Small intestine (tissue), 7 donors: ENCODE data around the gene ATP12A. TPM values are rescaled to one million over a fixed set of nuclear protein-coding genes. Genes with fewer than 3 reads are reported as not detected.

Source experiments
- DNase-seq, 2 donors: peaks; one replicate each; pipeline versions ENCODE4 v3.0.0 to v3.0.0-alpha.2; 2013
- FAIRE-seq: peaks from 2 replicates; lab custom pipeline; 2012; peaks lifted over from hg19 to GRCh38; lab: Jason Lieb, UNC
- H3K27ac ChIP-seq, 3 donors: one replicate each; pipeline ENCODE4 v1.5.1; 2013; ENCODE audit warnings: low read length in 2 of 3, mild to moderate bottlenecking in 2 of 3, control low read depth in 1 of 3, inconsistent platforms in 1 of 3, low read depth in 1 of 3, moderate library complexity in 1 of 3
- H3K27me3 ChIP-seq, 3 donors: one replicate each; pipeline ENCODE4 v1.6.1; 2013; ENCODE audit warnings: low read length in 3 of 3, inconsistent platforms in 1 of 3; ENCODE audit not compliant: control insufficient read depth in 3 of 3, insufficient read depth in 3 of 3
- H3K36me3 ChIP-seq, 3 donors: one replicate each; pipeline ENCODE4 v1.6.1; 2013; ENCODE audit warnings: low read length in 3 of 3, inconsistent platforms in 1 of 3, low read depth in 1 of 3, mild to moderate bottlenecking in 1 of 3, moderate library complexity in 1 of 3; ENCODE audit not compliant: control insufficient read depth in 3 of 3, insufficient read depth in 2 of 3
- H3K4me1 ChIP-seq, 3 donors: one replicate each; pipeline ENCODE4 v1.6.1; 2013; ENCODE audit warnings: low read length in 2 of 3, inconsistent platforms in 1 of 3, low read depth in 1 of 3, mild to moderate bottlenecking in 1 of 3, moderate library complexity in 1 of 3; ENCODE audit not compliant: control insufficient read depth in 3 of 3, insufficient read depth in 2 of 3
- H3K4me3 ChIP-seq, 3 donors: one replicate each; pipeline ENCODE4 v1.5.1; 2013; ENCODE audit warnings: low read length in 3 of 3, control low read depth in 1 of 3, inconsistent platforms in 1 of 3, low read depth in 1 of 3, mild to moderate bottlenecking in 1 of 3, moderate library complexity in 1 of 3
- H3K9me3 ChIP-seq, 2 donors: one replicate each; pipeline ENCODE4 v1.6.1; 2013; ENCODE audit warnings: low read depth in 1 of 2, low read length in 1 of 2; ENCODE audit not compliant: control insufficient read depth in 2 of 2, insufficient read depth in 1 of 2
- WGBS, 3 donors: extraction: QIAGEN DNeasy Blood & Tissue Kit; methylation state at CpG; one replicate each; pipeline ENCODE4 v1.1.7; 2013; 5-methylcytosine and 5-hydroxymethylcytosine counted together
- polyA plus RNA-seq, 4 donors: library from polyadenylated mRNA; stranded (reverse) in 3 of 4; unstranded in 1 of 4; fragments of 200-250 nt in 3 of 4; fragments of 120-200 nt in 1 of 4; gene quantifications; one replicate each; pipeline versions ENCODE4 v1.2.1 to v1.2.3, GENCODE V29; 2013
- donor health status: healthy with polysubstance abuse.
- donor health status: control.
- donor health status: control.
- donor health status: Bipolar disorder and iron deficiency.
- donor health status: healthy.

Gene ATP12A
- polyA plus RNA-seq, 4 donors: 0.01 TPM; not detected in 3

DNA sequence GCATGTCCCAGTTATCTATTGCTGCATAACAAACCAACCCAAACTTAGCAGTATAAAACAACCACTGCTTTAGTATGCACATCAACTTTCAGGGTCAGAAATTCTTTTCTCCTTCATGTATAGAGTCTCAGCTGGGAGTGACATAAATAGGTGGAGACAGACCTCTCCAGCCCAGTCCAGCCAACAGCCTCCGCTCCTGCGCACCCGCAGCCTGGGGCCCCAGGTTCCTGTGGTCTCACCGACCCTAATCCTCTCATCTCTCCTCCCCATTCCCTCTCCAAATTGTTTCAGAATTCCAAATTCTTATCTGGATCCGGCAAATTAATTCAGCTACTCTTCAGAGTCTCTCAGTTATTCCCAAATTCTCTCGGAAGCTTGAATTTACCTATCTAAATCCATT, 522 bp upstream of the ATP12A start:
- Histone ChIP-seq H3K27me3 (peaks cover 3 to 42% (median 16%) of the 10 kb centered on the region in 3 donors), H3K27ac (no peak overlapping the region), H3K4me3 (peak overlapping the region in 1 of 3 donors; percentile 53), H3K9me3 (no peaks in the 10 kb centered on the region), H3K36me3 (no peaks in the 10 kb centered on the region), H3K4me1 (no peaks in the 10 kb centered on the region)
- 30 to 58% (median 37%) methylated on average over 6 of the region's 6 CpGs for WGBS, 3 donors
- DNase-seq (no peak), FAIRE-seq (no peak)

DNA sequence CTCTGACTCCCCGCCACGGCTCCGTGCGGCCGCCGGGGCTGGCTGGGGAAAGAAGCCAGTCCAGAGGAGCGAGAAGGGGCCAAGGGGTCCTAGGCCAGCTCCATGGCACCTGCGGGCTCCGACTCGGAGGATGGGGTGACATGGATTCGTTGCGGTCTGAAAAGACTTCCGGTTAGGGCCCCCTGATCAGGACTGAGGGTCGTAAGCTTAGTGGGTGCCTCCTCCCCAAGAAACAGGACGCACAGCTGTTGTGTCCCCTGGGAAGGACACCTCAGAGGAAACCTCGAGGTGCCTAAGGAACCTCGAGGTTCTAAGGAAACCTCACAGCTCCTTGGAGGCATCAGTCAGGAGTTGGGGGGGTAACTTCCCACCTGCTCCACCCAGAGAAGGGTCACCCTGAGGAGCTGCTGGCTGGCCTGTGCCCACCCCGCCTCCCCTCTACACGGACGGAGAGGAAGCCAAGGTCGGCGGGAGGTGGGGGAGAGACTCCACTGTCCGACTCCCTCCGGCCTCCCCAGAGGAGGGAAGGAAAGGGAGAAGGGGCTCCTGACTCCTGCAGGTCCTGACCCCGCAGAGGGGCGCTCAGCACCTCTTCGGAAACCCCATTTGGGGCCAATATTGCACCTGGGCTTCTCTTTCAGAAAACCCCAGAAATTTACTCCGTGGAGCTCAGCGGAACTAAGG, 855 bp downstream of the ATP12A start:
- H3K27me3 ChIP-seq: peaks cover 3 to 42% (median 16%) of the 10 kb centered on the region in 3 donors
- FAIRE-seq (no peak), DNase-seq (no peak)
- no peaks in the 10 kb centered on the region for H3K9me3 ChIP-seq
- H3K36me3 ChIP-seq: no peaks in the 10 kb centered on the region
- no peaks in the 10 kb centered on the region for H3K4me1 ChIP-seq
- H3K4me3 ChIP-seq: peak overlapping the region in 1 of 3 donors; percentile 53
- 46 to 47% (median 46%) methylated on average over 27 to 29 of the region's 29 CpGs for WGBS, 3 donors
- no peak overlapping the region for H3K27ac ChIP-seq

DNA sequence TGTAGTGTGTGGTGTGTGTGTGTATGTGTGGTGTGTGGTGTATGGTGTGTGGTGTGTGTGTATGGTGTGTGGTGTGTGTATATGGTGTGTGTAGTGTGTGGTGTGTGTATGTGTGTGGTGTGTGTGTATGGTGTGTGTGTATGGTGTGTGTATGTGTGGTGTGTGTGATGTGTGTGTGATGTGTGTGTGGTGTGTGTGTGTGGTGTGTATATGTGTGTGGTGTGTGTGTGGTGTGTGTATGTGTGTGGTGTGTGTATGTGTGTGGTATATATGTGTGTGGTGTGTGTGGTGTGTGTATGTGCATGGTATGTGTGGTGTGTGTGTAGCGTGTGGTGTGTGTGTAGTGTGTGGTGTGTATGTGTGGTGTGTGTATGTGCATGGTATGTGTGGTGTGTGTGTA, 1.7 kb downstream of the ATP12A start:
- H3K4me1 ChIP-seq: no peaks in the 10 kb centered on the region
- no peaks in the 10 kb centered on the region for H3K36me3 ChIP-seq
- H3K27ac ChIP-seq: no peak overlapping the region
- peaks cover 3 to 37% (median 16%) of the 10 kb centered on the region in 3 donors for H3K27me3 ChIP-seq
- no peak overlapping the region for H3K4me3 ChIP-seq
- 86 to 97% (median 90%) methylated on average over 1 of the region's 1 CpG for WGBS, 3 donors
- no peak for FAIRE-seq
- no peaks in the 10 kb centered on the region for H3K9me3 ChIP-seq
- no peak for DNase-seq

DNA sequence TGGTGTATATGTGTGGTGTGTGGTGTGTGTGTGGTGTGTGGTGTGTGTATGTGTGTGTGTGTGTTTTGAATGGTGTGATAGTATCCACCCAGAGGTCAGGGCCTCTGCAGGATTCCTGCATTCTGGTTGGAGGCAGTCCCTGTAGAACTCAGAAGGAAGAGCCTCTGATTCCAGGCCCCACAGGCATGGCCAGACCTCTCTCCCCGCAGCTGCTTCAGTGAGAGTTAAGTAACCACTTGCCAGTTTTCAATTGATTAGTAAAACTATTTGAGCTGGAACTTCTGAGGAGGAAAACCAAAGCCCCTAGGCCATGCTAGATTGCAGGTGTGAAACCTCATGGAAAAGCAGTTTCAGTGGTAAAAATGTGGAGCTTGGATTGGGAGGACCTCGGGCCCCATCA, 2.1 kb downstream of the ATP12A start:
- Histone ChIP-seq H3K4me3 (no peak overlapping the region), H3K36me3 (no peaks in the 10 kb centered on the region), H3K27ac (no peak overlapping the region), H3K9me3 (no peaks in the 10 kb centered on the region), H3K27me3 (peaks cover 3 to 33% (median 13%) of the 10 kb centered on the region in 3 donors), H3K4me1 (no peaks in the 10 kb centered on the region)
- DNase-seq (no peak), FAIRE-seq (no peak)
- WGBS, 3 donors: 37 to 68% (median 51%) methylated on average over 2 of the region's 2 CpGs

DNA sequence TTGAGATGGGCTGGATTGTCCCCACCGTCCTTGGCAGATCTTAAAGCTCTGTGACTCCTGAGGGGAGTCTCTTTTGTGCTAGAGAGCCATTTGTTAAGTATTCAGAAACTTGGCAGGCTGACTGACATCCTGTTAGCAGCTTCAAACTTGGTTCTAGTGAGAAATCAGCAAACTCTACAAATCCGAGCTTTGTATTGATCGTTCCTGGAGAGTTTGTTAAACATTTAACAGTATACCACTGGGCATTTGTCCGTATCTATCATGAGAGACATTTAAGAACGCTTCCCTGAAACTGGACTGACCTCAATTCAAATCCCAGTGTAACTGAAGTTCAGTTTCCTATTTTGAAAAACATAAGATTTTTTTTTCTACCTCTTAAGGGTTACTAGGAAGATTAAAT, 3.1 kb downstream of the ATP12A start:
- Histone ChIP-seq H3K36me3 (no peaks in the 10 kb centered on the region), H3K4me1 (no peaks in the 10 kb centered on the region), H3K9me3 (no peaks in the 10 kb centered on the region), H3K27me3 (peaks cover 3 to 30% (median 8%) of the 10 kb centered on the region in 3 donors), H3K4me3 (no peak overlapping the region), H3K27ac (no peak overlapping the region)
- FAIRE-seq: no peak
- WGBS, 3 donors: 21 to 50% (median 40%) methylated on average over 5 of the region's 5 CpGs
- no peak for DNase-seq

DNA sequence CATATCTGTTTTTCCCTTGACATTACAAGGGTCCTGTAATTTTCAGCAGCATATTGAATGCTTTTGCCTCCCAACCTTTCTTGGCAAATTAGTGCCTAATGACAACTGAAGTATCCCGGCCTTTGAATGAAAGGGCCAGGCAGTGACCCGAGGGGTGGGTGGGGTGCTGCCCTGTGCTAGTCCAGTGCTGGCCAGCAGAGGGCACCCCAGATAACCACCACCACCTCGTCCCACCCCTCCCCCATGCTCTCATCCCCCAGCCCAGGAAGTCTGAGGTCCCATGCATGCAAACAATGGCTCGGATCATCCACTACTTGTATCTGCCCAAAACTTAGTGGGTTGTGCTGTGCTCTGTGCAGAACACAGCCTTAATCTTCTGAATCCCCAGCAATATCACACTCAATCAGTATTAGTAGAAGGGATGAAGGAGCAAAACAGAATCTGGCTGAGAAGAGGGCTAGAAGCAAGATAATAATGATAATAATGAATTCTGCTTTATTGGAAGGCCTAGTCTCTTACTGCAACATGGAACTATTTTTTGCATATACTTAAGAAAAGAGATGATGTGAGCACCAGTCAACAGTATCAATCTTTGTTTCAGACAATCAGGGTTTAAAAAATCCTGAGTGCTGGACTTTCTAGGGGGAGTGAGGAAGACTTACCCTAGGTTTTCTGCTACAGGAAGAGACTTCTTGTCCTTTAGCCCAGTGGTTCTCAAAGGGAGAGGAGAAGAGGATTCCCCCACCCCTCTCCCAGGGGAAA, 3.8 kb downstream of the ATP12A start:
- DNase-seq (peak; percentile 54 to 61), FAIRE-seq (no peak)
- Histone ChIP-seq H3K27me3 (peaks cover 3 to 33% (median 8%) of the 10 kb centered on the region in 3 donors), H3K27ac (no peak overlapping the region), H3K4me3 (no peak overlapping the region), H3K4me1 (no peaks in the 10 kb centered on the region), H3K9me3 (no peaks in the 10 kb centered on the region), H3K36me3 (no peaks in the 10 kb centered on the region)
- 4 to 7% (median 6%) methylated on average over 4 of the region's 4 CpGs for WGBS, 3 donors

DNA sequence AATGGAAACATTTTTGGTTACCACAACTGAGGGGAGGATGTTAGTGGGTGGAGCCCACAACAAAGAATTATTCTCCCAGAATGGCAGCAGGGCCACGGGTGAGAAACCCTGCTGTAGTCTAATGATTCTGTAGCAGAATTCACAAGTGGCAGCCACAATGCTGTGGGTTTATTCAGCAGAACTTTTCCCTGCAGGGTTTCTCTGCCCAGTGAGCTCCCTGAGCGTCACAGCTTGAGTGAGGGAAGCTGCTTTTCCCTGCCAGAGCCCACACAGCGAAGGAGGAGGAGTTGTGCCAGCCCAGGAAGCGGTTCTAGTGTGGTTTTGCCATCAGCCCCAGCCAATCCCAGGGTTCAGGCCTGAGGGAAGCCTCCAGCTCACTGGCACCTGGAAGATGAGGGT, 4.4 kb downstream of the ATP12A start:
- no peak for DNase-seq
- Histone ChIP-seq H3K9me3 (no peaks in the 10 kb centered on the region), H3K4me3 (no peak overlapping the region), H3K36me3 (no peaks in the 10 kb centered on the region), H3K4me1 (no peaks in the 10 kb centered on the region), H3K27ac (no peak overlapping the region), H3K27me3 (peaks cover 3 to 34% (median 7%) of the 10 kb centered on the region in 3 donors)
- no peak for FAIRE-seq
- 38 to 47% (median 39%) methylated on average over 4 of the region's 4 CpGs for WGBS, 3 donors

DNA sequence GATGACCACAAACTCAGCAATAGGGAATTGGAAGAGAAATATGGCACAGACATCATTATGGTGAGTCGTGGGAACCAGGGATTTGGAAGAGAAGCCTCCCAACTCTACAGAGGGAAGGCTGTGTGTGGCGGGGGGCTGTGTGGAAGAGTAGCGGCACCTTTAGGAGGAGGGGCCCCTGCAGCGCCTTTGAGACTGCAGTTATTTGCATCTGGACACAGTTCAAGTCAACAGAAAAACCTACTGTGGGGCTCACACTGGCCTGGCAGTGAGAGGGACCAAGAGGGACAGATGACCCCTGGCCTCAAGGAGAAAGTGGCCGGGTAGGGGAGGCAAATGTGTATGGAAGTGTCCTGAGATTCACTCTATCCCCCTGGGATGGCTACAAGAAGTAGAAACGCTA, 5.1 kb downstream of the ATP12A start:
- H3K27me3 ChIP-seq: peaks cover 3 to 29% (median 5%) of the 10 kb centered on the region in 3 donors
- FAIRE-seq: no peak
- no peaks in the 10 kb centered on the region for H3K36me3 ChIP-seq
- H3K9me3 ChIP-seq: no peaks in the 10 kb centered on the region
- no peak overlapping the region for H3K4me3 ChIP-seq
- no peak for DNase-seq
- H3K4me1 ChIP-seq: no peaks in the 10 kb centered on the region
- 71 to 87% (median 80%) methylated on average over 6 of the region's 6 CpGs for WGBS, 3 donors
- no peak overlapping the region for H3K27ac ChIP-seq
